ENCODE measurements around the gene GIMAP1. TPM values are rescaled to one million over a fixed set of nuclear protein-coding genes. Genes with fewer than 3 reads are reported as not detected.

GIMAP1 gene
- total RNA-seq = 0.81 TPM in 1 of 2 replicates, not detected in the other

GRCh38 chr7:150716368-150716767, at the start of gene GIMAP1:
GIMAP1 (plus strand) TSS chr7:150716613; CDS start chr7:150719048, 2,435 bp downstream.

DNA sequence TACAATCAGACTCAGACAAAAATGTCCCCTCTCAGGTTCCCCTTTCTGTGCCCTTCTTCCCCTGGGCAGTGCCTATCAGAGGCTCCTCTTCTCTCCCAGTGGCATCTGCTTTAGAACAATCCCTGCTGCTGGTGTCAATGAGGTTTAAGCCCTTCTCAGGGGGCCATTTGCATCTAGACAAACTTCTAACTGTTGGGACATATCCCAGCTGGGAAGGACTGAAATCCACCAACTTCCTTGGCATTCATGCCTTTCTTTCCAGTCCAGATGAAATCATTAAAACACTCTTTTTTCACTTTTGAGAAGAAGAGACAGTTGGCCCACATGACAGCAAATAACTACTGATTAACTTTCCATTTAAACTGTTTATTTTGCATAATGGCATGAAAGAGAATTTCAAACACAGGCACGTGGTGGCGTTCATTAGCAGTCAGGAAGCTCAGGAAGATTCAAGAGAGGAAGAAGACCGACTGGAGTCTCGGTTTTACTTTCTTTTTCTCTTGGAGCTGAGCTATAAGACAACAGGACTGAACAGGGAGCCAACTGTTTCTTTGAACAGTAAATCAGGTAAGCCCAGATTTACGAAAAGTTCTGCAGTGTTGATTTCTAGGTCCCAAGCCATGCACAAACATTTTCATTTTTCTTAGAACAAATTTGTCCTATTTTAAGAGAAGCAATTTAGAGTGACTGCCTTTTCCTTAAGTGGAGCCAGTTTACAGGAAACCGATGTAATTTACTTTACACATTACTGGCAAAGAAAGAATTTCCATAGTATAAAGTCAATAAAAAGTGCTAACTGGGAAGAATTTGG, 31.0 kb upstream of the GIMAP1 start, which contains the start of gene GIMAP2:
Gene GIMAP2 (plus strand): TSS at position 488 of the 811 bp plus-strand sequence. CDS start 1,354 bp downstream, outside the sequence.

GRCh38 chr7:150737265-150738055, 21.0 kb downstream of the GIMAP1 start, which contains the start of gene GIMAP5:
GIMAP5 (plus strand) TSS chr7:150737418; CDS start chr7:150740885, 3,467 bp downstream.

Other genes with a start within 250 kb of the GIMAP1 start
- not detected in 2 replicates for gene GIMAP7, start 201.7 kb upstream of the GIMAP1 start, total RNA-seq
- gene GIMAP4, start 149.2 kb upstream of the GIMAP1 start, total RNA-seq = 1.8 and 3.7 TPM in 2 replicates
- under 0.01 and 0.32 TPM in 2 replicates for gene GIMAP6, start 84.2 kb upstream of the GIMAP1 start, total RNA-seq
- gene GIMAP2, start 30.9 kb upstream of the GIMAP1 start, total RNA-seq = 0.81 and 5.2 TPM in 2 replicates
- 1.3 TPM in 1 of 2 replicates, not detected in the other for gene GIMAP5, start 20.8 kb downstream of the GIMAP1 start, total RNA-seq
- not detected in 2 replicates for gene TMEM176B, start 83.8 kb downstream of the GIMAP1 start, total RNA-seq
- gene TMEM176A, start 84.2 kb downstream of the GIMAP1 start, total RNA-seq = not detected in 2 replicates
- gene AOC1, start 135.9 kb downstream of the GIMAP1 start, total RNA-seq = not detected in 2 replicates

Data from cardiac atrium fibroblast (primary cell).